Right kidney (tissue), 9 donors: ENCODE results near the gene KCNAB3.
"Not testable (repeated sequence)": the region's sequence is repeated elsewhere in the genome, so short reads cannot be mapped to it uniquely, and the experiment has no call there.

Source experiments
- DNase-seq: peaks from one replicate; pipeline ENCODE4 v3.0.0-alpha.2; 2016
- long read RNA-seq, 8 donors: transcript quantifications; one replicate each; lab custom pipeline, GENCODE V29; 2026

The KCNAB3 gene
- long read RNA-seq, donor 1, partial matches to known transcripts = 0 of 6 reads
- long read RNA-seq, donor 1, other reads (novel, unspliced or antisense) = 0 of 6 reads
- long read RNA-seq, donor 2, partial matches to known transcripts = 0 of 1 reads
- long read RNA-seq, donor 2, other reads (novel, unspliced or antisense) = 0 of 1 reads
- long read RNA-seq, donor 3, partial matches to known transcripts = 0 of 1 reads
- long read RNA-seq, donor 3, other reads (novel, unspliced or antisense) = 0 of 1 reads
- long read RNA-seq, donor 4, partial matches to known transcripts = 0 of 4 reads
- long read RNA-seq, donor 4, other reads (novel, unspliced or antisense) = 0 of 4 reads
- long read RNA-seq, donor 5, partial matches to known transcripts = 0 of 1 reads
- long read RNA-seq, donor 5, other reads (novel, unspliced or antisense) = 0 of 1 reads
- long read RNA-seq, donor 6, partial matches to known transcripts = 0 of 1 reads
- long read RNA-seq, donor 6, other reads (novel, unspliced or antisense) = 0 of 1 reads
- long read RNA-seq, donor 7 = 0 reads
- long read RNA-seq, donor 8 = 0 reads

DNA sequence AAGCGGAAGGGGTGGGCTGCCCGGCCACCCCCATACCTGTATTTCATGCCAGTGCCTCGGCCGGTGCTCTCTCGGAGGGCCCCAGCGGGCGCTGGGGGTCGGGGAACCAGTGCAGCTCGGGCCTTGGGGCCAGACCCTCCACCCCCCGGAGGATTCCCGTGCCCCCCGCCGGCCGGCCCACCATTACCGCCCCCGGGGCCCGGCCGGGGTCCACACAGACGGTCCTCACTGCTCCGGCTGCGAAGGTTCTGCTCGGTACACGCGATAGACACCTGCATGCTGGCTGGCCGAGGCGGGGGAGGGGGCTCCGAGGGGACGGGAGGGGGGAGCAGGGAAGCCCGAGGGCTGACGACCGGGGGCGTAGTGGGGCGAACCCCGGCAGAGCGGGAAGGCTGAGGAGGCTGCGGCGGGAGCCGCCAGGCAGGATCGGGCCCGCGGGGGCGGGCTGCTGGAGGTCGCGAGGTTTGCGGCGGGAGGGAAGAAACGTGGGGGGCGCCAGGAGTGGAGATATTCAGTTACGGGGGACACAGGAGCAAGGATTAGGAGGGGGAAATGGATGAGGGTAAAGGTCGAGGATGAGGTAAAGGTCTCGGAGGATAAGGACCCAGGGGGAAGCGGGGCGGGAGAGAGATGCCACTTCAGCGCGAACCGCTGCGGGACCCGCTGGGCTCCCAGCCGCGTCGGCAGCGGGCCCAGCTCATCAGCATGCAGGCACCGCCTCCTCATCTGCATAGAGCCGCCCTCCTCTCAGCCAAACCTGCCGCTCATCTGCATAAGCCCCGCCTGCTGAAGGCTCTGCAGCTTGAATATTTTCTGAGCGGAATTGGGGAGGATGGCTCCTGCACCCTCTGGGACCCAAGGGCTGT is at the start of gene KCNAB3:
Gene KCNAB3 (minus strand): TSS at position 699 of the 866 bp plus-strand sequence. CDS start 421 bp downstream, at position 278.
- peak; percentile 80 for DNase-seq

DNA sequence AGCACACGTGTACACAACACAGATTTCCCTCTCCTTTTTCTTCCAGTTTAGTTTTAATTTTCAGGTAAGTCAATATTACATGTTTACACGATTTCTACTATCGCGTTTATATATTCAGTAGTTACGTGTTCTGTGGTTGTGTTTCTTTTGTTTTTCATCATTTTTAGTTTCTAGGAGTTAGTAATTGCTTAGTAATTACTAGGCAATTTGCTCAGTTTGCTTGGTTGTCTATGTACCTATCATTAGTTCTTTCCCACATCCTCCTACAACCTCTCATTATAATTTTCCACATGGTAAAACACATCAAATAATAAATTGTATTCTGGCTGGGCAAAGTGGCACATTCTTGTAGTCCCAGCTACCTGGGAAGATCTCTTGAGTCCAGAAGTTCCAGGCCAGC is 48.1 kb upstream of the KCNAB3 start:
- no peak for DNase-seq

DNA sequence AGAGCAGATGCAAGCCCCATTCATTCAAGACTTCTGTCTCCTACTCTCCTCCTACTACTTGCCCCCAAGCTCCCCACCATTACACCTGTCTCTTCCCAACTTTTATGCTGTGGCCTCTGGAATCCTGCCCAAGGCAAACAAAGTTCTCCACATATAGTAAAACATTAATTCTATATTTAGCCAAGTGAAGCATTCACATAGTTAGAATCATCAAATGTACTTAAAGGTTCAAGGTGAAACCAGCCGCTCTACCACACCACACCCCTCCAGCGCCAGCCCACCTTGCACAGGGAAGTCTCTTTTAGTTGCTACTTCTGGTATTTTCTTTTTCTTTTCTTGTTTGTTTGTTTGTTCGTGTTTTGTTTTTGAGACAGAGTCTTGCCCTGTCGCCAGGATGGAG is 47.4 kb upstream of the KCNAB3 start:
- no peak for DNase-seq

DNA sequence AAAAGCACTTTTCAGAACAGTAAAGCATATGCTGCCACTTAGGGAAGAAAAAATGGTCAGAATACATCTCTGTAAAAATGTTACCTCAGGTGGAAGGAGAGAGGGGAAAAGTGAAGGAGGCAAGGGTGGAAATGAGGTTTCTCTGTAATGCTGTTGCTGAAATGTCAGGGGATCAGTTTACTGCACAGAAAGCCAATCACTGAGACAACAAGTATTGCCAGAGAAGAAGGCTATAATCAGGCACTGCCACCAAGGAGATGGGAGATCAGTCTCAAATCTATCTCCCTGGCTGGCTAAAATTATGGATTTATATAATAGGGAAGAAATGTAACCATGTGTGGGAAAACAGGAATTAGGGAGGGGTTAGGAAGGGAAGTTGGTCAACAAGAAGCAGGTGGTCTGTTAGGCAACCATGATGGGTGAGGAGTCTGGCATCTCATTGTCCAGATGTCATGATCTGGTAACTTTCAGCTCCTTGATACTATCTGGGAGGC is 45.0 kb upstream of the KCNAB3 start:
- DNase-seq = no peak

DNA sequence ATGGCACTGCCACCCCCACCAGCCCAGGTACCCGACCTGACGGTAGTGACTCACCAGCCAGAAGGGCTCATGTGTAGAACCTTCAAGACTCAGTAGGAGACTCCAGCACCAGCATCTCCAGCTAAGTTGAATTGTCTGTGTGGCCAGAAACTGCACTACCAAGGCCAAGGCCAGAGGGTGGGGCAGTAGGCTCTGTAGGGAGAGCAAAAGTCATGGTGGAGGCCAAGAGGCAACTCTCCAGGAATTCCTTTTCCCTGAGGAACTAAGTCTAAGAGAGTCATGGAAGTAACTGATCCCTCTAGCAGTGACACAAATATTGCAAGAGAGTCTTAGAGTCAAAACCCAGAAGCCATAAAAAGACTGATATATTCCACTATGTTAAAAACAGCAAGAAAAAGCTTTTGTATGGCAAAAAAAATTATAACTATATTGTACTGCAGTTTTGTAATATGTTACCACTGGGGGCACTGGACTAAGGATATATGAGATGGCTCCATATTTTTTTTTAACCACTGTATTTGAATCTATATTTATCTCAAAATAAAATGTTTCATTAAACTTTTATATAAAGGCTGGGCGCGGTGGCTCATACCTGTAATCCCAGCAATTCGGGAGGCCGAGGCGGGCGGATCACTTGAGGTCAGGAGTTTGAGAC is 42.6 kb upstream of the KCNAB3 start:
- DNase-seq = no peak

DNA sequence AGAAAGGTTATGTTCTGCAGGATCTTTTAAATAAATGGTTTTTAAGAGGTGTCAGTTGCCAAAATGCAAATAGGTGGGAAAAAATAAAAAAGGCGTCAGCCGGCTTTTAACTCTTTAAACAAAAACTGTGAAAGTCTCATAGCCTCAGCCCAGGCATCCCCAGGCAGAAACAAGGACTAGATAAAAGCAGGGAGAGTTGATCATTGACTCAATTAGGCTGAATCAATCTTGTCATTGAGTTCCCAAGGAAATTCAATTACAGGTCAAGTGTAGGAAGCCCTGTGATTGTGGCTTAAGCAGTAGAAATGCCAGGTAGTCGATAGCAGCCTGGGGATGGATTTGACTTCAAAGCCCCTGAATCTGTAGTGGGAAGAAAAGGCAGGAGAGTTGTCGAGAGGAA is 42.0 kb upstream of the KCNAB3 start:
- DNase-seq = no peak

DNA sequence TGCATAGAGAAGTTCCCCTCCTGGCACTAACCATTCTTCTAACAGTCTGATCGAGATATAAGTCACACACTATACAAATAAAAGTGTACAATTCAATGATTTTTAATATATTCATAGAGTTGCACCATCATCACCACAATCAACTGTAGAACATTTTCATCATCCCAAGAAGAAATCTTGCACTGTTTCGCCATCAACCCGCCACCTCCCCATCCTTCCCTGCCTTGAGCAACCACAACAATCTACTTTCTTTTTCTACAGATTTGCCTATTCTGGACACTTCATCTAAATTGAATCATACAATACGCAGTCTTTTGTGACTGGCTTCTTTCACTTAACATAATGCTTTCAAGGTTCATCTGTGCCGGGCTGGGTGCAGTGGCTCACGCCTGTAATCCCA is 39.8 kb upstream of the KCNAB3 start:
- DNase-seq = no peak

DNA sequence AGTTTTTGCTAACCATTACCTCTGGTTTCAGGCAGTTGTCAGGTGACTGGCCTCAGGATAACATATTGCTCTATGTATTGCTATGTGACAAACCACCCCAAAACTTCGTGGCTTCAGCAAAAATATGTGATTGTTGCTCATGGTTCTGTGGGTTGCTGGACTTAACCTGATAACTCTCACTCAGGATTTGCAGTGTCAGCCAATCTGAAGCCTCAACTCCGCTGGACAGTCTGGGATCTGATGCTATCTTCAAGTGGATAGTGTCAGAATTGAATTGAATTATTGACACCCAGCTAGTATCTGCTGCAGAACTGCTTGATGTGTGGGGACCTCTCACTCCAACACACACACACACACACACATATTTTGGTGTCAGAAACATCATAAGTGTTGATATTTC is 38.1 kb upstream of the KCNAB3 start:
- DNase-seq = no peak

DNA sequence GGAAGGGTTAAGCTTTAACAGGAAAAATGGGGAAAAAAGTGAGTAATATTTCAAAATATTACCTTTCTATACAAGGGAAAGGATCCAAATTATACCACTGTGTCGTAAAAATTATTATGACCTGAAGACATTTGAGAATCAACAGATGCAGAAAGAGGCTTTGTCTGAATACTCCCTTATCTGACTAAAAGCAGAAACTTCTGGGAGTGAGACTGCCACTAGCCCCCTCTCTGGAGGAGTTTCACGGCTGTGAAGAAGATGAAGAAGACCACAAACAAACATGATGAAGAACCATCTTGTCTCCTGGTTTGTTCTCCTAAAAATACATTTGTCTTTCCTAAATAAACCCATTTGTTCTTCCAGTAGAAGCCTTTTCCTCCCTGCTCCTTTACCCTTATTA is 31.8 kb upstream of the KCNAB3 start:
- DNase-seq = no peak

DNA sequence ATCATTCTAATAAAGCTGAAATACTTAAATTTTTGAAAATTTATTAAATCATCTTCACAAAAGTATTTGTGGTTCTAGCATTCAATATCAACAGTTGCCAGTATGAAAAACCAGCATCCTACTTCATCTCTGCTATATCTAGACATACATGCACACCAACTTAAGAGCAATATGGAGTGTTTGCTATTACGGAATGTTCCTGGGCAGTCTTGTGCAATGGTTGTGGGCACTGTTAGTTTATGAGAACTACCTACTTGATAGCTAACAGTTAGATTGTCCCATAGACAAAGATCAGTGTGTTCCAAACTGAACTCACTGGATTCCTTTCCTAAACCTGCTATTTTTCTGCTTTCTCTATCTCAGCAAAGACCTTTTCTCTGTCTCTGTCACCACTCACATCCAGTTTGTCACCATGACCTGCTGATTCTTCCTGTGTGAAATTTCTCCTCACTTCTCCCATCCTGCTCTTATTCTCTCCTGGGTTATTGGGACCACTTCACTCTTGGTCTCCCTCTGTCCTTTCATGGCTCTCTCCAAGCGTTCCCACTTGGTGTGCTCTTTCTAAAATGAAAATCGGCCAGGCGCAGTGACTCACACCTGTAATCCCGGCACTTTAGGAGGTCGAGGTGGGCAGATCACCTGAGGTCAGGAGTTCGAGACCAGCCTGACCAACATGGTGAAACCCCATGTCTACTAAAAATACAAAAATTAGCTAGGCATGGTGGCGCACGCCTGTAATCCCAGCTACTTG is 30.0 kb upstream of the KCNAB3 start:
- DNase-seq = no peak

DNA sequence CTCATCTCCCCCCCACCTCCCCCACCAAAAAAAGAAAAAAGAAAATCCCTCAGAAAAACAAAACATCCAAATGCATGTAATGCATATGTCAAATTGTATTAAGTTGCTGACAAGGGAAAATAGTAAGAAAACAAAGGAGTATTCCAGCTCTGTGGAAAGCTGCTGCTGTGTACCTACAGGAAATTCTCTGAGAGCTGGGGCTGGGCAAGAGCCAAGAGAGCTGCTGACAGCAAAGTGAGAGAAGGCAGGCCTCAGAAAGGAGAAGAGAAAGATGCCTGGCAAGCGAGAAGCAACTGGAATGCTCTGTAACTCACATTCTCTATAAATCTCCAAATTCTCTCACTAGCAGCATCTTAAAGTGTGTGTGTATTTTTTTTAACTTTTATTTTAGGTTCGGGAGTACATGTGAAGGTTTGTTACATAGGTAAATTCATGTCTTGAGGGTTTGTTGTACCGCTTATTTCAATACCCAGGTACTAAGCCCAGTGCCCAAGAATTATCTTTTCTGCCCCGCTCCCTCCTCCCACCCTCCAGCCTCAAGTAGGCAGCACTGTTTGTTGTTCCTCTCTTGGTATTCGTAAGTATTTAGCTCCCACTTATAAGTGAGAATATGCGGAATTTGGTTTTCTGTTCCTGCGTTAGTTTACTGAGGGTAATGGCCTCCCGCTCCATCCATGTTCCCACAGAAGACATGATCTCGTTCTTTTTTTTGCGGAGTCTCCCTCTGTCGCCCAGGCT is 26.7 kb upstream of the KCNAB3 start:
- no peak for DNase-seq

DNA sequence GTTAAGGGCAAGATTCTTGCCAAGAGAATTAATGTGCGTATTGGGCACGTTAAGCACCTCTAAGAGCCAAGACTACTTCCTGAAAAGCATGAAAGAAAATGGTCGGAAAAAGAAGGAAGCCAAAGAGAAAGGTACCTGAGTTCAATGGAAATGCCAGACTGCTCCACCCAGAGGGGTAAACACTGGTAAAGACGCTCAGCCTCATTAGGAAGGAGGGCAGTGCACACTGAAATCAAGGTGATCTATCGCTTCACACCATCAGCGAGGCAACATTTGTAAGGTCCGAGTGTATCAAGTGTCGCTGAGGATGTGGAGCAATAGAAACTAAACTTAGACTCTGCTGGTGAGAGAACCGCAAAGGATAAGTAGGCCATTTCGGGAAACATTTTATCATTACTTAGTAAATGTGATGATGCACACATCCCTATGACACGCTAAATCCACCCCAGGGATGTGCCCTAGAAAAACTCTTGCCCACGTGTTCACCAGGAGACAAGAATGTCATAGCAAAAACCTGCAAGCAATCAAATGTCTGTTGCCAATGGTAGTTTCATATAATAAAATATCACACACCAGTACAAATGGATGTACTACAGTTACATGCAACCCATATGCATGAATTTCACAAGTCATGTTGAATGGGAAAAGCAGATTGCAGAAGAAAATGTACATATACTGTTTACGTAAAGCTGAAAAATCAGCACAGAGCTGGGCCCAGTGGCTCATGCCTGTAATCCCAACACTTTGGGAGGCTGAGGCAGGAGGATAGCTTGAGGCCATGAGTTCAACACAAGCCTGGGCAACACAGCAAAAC is 26.0 kb upstream of the KCNAB3 start:
- DNase-seq = no peak

DNA sequence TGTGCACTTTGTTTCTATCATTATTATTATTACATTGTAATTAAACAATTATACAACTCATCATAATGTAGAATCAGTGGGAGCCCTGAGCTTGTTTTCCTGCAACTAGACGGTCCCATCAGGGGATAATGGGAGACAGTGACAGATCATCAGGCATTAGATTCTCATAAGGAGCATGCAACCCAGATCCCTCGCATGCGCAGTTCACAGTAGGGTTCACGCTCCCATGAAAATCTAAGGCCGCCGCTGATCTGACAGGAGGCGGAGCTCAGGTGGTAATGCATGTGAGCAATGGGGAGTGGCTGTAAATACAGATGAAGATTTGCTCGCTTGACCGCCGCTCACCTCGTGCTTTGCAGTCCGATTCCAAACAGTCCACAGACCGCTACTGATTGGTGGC is 23.6 kb upstream of the KCNAB3 start:
- not testable (repeated sequence) for DNase-seq

DNA sequence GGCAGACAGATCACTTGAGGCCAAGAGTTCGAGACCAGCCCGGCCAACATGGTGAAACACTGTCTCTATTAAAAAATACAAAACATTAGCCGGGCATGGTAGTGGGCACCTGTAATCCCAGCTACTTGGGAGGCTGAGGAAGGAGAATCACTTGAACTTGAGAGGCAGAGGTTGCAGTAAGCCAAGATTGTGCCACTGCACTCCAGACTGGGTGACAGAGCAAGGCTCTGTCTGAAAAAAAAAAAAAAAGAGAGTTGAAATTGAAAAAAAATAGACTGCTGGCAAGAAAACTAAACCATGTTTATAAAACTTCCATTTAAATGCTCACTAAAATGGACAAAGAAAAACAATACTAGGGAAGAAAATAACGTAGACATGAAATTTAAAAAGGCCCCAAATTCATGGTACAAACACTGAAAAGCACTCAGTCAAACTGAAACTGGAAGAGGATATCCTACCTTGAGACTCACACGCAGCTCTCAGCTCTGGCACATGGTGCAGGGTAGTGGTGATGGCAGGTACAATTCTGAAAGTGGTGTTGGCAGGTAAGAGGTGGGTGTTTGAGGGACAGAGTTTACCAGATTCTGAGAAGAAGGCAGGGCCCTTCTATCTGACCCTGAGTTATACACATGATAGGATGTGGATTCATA is 21.6 kb upstream of the KCNAB3 start:
- no peak for DNase-seq

DNA sequence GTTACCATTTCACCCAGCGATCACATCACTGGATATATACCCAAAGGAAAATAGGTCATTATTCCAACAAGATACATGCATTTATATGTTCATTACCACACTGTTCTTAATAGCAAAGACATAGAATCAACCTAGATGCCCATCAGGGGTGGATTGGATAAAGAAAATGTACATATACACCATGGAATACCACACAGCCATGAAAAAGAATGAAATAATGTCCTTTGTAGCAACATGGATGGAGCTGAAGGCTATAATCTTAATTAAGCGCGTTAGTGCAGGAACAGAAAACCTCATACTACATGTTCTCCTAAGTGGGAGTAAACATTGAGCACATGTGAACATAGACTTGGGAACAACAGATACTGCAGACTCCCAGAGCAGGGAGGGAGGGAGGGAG is 20.9 kb upstream of the KCNAB3 start:
- DNase-seq = no peak

DNA sequence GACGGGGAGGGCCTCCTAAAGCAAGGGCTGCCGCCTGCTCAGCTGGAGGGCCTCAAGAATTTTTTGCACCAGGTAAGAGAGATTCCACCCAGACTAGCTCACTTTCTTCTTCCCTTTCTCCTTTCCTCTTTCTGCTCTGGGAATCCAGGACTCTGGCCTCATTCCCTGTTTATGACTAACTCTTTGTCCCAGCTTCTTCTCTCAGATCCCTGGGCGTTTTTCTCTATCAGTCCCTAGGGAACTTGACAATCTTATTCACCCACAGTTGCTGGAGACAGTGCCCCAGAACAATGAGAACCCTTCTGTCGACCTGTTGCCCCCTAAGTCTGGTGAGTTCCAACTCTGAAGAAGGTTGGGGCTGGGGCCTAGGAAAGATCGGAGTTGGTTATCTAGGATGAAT is 18.0 kb upstream of the KCNAB3 start:
- DNase-seq = no peak

DNA sequence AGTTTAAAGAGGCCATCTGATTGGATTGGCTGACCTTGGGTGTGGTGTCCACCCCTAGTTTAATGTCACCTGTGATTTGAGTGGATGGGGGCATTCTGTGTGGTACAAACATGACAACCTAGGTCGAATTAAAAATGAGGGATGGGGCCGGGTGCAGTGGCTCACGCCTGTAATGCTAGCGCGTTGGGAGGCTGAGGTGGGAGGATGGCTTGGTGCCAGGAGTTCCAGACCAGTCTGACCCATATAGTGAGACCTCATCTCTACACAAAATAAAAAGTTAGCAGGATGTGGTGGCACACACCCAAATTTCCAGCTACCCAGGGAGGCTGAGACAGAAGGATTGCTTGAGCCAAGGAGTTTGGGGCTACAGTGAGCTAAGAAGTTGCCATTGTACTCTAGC is 16.8 kb upstream of the KCNAB3 start:
- no peak for DNase-seq

DNA sequence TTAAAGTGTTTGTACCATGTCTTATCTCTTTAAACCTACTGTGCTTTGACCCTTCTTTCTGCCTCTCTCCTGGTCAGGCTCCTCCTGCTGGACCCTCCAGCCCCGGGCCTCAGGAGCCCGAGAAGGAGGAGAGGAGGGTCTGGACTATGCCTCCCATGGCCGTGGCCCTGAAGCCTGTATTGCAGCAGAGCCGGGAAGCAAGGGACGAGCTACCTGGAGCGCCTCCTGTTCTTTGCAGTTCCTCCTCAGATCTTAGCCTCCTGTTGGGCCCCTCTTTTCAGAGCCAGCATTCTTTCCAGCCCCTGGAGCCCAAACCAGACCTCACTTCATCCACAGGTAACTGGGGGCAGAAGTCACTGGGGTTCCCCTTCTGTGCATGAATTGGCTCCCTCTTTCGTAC is 16.0 kb upstream of the KCNAB3 start:
- no peak for DNase-seq

DNA sequence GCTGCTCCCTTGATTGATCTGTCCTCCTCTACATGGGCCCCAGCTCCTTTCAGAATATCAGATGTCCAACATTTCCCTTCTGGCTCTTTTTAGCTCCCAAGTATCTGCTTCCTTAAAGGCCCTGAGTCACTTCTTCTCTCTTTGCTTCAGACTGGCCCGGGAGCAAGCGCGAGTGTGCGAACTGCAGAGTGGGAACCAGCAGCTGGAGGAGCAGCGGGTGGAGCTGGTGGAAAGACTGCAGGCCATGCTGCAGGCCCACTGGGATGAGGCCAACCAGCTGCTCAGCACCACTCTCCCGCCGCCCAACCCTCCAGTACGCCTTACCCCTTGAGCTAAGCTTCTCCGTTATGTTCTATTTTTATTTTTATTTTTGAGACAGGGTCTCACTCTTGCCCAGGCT is 14.7 kb upstream of the KCNAB3 start:
- DNase-seq = no peak

DNA sequence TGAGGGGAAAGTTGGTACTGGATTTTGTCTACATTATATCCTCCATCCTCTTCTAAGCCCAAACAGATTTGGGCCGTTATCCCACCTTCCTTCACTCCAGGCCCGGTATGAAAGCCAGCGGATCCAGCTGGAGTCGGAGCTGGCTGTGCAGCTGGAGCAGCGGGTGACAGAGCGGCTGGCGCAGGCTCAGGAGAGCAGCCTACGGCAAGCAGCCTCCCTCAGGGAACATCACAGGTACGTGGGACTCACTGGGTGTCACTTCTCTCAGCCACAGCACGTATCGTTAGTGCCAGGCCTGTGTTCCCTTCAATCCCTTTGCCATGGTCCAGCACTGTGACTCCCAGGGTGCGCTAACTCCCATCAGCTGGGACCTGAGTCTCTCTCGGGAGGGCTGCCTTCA is 13.6 kb upstream of the KCNAB3 start:
- no peak for DNase-seq
